LNCAP (cell line): ENCODE results near the gene CACNA1A.

ENCODE experiments used
- TF ChIP-seq, protein P1 (sequence below): fragments of 450-650 bp; IDR thresholded peaks from 2 replicates; pipeline ENCODE4 v1.5.1; 2017; ENCODE audit warnings: mild to moderate bottlenecking

CACNA1A gene

DNA sequence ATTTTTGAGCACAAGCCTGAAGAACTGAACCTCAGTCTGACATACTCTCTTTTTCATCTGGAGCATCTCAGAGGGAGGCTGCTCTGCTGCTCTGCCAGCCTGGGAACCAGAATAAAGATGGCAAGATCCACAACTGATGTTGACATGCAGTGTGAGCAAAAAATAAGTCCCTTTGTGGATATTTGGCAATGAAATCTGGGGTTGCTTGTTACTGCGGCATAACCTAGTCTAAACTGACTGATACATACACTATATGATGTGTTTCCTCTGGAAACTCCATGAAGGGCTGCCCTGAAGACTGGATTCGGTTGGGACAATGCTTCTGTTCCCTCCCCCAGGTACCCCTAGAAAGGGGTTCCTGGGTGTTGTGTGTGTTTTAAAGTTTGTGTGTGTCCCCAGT is 249.4 kb downstream of the CACNA1A start:
- TF ChIP-seq, protein P1, sequence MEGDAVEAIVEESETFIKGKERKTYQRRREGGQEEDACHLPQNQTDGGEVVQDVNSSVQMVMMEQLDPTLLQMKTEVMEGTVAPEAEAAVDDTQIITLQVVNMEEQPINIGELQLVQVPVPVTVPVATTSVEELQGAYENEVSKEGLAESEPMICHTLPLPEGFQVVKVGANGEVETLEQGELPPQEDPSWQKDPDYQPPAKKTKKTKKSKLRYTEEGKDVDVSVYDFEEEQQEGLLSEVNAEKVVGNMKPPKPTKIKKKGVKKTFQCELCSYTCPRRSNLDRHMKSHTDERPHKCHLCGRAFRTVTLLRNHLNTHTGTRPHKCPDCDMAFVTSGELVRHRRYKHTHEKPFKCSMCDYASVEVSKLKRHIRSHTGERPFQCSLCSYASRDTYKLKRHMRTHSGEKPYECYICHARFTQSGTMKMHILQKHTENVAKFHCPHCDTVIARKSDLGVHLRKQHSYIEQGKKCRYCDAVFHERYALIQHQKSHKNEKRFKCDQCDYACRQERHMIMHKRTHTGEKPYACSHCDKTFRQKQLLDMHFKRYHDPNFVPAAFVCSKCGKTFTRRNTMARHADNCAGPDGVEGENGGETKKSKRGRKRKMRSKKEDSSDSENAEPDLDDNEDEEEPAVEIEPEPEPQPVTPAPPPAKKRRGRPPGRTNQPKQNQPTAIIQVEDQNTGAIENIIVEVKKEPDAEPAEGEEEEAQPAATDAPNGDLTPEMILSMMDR: no peak

DNA sequence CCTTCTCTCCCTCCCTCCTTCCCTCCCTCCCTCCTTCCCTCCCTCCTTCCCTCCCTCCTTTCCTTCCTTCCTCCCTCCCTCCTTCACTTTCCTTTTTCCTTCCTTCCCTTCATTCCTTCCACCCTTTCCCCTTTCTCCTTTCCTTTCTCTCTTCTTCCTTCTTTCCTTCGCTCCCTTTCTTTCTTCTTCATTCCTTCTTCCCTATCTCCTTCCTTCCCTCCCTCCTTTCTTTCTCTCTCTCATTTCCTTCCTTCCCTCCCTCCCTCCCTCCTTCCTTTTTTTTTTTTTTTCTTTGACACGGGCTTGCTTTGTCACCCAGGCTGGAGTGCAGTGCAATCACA is 250.6 kb downstream of the CACNA1A start:
- TF ChIP-seq, protein P1: no peak

DNA sequence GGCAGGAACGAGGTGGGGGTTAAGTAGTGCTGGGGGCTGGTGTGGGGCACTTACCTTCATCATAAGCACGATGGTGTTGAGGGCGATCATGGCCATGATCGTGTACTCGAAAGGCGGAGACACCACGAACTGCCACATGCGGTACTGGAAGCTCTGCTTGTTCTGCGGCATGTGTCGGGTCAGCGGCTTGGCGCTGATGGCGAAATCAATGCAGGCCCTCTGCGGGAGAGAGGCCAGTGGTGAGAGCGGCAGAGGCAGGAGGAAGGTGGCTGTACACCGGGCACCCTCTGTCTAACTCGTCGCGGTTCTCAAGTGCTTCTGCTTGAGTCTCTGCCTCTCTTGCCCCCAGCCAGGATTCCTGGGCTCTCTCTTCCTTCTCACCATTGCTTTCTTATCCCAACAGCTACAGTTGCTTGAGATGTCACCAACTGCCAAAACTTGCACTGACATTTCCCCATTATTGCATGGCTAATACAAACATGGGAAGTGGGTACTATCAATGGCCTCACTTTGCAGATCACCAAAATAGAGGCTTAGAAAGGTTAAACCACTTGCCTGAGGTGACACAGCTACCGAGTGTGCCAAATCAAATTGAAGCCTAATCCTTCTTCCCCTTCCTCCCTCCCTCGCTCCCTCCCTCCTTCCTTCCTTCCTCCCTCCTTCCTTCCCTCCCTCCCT is 251.1 kb downstream of the CACNA1A start:
- TF ChIP-seq, protein P1: no peak

DNA sequence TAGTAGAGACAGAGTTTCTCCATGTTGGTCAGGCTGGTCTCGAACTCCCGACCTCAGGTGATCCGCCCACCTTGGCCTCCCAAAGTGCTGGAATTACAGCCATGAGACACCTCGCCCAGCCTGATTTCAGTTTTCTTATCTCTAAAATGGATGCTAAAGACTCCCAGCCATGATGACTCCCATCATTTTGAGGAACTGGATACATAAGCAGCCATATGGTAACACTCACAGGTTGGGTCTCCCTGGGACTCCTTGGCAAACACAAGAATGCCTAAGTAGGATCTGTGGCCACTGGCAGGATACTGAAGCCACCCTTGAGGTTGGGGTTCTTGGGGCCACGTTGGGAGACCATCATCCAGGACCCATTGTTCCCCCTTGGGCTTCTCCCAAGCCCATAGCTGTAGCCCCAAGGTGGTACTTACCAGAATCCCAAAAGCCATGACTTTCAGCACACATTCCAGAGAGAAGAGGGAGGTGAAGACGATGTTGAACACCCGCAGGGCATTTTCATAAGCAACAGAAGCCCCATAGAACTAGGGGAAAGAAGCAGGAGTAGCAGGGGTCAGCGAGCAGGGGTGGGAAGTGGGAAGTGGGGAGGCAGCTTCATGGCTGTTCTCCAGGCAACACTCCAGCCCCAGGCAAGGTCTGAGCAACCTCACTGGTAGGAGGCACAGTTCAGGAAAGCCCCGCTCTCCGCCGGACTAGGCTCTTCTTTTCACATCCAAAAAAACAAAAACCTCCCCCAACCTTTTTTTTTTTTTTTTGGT is 253.5 kb downstream of the CACNA1A start:
- TF ChIP-seq, protein P1: no peak

DNA sequence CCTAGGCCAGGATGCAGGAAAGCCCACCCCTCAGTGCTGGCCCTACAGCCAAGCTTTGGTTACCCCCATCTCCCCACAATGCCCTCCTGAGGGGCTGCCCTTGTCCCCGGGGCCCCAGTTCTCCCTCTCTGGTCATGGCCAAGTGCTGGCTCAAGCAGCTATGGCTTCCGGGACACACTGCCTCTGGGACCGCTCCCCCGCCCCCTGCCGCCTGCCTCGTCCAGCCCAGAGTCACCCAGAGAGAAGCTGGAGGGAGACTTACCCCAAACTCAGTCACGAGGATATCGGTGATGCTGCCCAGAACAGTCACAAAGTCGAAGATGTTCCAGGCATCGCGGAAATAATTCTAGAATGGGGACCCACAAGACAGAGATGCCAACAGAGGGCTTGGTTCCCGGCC is 261.4 kb downstream of the CACNA1A start:
- TF ChIP-seq, protein P1: no peak

DNA sequence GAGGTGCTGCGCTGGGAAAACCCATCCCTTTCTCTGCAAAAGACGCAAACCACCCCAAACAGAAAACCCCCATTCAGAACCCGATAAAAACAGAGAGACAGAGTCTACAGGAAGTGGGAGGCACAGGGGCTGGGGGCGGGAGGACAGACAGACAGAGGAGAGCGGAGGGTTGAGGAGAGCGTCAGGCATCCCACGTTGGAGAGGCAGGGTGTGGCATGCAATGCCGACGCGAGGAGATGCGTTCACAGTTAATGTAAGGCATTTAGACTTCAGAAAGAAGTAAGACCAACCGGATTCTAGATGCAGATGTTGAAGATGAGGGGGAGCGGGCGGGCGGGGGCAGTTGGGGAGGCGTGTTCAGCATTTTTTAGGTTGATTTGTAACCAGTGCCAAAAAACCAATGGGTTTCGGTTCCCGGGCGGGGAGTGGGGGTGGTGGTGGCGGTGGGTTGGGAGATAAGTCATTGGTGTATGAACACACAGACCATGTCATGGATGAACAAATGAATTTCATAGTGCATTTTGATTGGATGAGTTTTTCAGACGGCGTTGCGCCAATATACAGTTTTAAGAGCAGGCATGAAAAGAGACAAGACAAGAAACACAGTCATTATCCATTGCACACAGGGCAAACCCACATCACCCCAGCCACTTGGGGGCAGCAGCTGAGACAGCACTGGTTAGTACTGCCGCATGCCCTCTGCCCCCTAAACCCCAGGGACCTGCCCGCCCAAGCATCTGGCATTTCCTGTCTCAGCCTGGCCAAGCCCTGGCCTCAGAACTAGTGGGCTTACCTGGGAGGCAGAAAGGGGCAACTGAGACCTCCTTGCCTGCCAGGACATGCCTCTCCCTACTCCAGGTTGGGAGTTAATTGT is 264.8 kb downstream of the CACNA1A start:
- TF ChIP-seq, protein P1: no peak

DNA sequence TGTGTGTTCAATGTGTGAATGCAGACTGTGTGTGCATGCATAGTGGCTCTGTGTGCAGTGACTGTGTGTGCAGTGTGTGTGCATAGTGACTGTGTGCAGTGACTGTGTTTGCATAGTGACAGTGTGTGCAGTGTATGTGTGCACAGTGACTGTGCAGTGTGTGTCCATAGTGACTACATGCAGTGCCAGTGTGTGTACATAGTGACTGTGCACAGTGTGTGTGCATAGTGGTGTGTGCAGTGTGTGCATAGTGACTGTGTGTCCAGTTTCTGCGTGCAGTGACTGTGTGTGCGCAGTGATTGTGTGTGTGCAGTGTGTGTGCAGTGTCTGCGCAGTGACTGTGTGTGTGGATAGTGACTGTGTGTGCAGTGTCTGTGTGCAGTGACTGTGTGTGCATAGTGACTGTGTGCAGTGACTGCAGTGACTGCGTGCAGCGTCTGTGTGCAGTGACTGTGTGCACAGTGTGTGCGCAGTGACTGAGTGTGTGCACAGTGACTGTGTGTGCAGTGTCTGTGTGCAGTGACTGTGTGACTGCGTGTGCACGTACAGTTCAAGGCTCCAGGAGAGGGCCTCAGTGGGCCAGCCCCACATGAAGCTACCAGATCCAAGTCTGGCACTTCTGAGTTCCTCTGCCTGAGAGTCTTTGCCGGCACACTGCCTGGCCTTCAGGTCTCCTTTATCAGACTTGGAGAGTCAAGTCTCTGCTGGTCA is 265.8 kb downstream of the CACNA1A start:
- TF ChIP-seq, protein P1: no peak
